SW480 (cell line): Measurements from ENCODE around the gene MAP4.
"Not testable (repeated sequence)": the region's sequence is repeated elsewhere in the genome, so short reads cannot be mapped to it uniquely, and the experiment has no call there.

ENCODE experiments used
- DNase-seq: peaks from one replicate; pipeline ENCODE4 v3.0.0-alpha.2; 2016; ENCODE audit warnings: low spot score

Gene MAP4

GRCh38 chr3:47895241-47895640 lies 121.0 kb downstream of the MAP4 start:
- no peak for DNase-seq

DNA sequence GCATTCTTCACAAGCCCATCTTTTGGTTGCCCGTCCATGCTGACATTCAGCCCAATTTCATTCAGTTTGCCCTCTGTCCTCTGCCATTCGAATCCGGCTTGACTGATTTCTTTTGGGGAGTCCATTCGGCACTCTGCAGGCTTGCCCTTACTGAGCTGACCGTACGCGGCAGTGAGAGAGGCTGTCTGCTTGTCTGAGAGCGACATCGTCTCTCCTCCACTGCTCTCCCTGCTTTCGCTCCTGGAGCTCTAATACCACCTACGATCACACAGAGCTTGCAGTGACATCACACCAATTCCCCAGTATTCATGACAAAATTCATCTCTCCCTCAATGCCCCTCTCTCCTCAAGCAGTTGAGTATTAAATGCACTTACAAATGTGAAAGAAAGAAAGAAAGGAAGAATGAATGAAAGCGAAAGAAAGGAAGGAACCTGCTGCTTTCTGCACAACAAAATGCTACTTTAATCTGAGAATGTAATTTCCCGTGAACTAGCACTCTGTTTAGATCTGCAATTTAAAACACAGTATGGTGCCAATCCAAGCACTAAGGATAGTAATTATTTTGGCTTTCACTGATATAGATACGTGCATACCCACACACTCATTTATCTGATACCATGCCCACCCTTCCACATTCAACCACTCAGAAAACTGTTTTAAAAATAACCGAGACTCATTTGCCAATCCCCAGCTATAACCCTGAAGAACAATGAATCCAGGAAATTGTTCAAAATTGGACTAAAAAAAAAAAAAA lies 123.8 kb downstream of the MAP4 start:
- no peak for DNase-seq

- no peak for DNase-seq
Measured at GRCh38 chr3:47891613-47892005, 124.6 kb downstream of the MAP4 start.

- DNase-seq: no peak
Measured at GRCh38 chr3:47890828-47891612, 125.2 kb downstream of the MAP4 start.

GRCh38 chr3:47890126-47890827 lies 125.9 kb downstream of the MAP4 start:
- DNase-seq: no peak

- no peak for DNase-seq
Measured at GRCh38 chr3:47888986-47889757, 127.0 kb downstream of the MAP4 start.

GRCh38 chr3:47887991-47888390 lies 128.2 kb downstream of the MAP4 start:
- DNase-seq: not testable (repeated sequence)

GRCh38 chr3:47885168-47885567 lies 131.0 kb downstream of the MAP4 start:
- no peak for DNase-seq

DNA sequence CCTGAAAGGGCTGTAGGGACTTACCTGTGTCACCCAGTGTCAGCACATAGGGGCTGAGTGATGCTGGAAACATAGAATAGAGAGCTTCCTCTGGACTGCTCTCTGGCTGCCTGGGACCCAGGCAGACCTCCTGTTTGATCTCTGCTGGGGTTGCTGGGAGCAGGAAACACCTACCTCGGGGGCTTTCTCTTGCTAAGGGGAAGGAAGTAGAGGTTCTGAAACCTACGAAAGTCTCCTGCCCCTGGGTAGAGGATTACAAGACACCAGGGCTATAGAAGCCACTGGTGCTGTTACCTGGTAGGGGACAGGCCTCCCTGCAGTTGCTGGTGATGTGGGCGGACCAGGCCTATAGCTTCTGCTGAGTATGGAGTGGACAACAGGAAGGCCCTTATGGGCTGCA lies 131.6 kb downstream of the MAP4 start:
- no peak for DNase-seq

DNA sequence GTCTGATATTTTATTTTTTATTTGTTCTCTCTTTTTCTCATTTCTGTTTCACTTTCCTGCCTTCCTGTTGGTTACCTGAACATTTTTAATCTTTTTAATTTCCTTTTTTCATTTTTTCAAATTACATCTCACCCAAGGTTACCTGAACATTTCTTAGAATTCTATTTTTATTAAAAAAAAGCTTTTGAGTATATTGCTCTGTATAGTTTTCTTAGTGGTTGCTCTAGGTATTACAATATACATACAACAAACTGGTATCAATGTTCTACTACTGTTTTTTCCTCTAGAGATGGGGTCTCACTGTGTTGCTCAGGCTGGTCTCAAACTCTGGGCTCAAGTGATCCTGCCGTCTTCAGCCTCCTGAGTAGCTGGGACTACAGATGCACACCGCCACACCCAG lies 133.9 kb downstream of the MAP4 start:
- DNase-seq: no peak

GRCh38 chr3:47877719-47878118 lies 138.5 kb downstream of the MAP4 start:
- DNase-seq: no peak

- DNase-seq: no peak
Measured at GRCh38 chr3:47877290-47877689, 138.9 kb downstream of the MAP4 start.

DNA sequence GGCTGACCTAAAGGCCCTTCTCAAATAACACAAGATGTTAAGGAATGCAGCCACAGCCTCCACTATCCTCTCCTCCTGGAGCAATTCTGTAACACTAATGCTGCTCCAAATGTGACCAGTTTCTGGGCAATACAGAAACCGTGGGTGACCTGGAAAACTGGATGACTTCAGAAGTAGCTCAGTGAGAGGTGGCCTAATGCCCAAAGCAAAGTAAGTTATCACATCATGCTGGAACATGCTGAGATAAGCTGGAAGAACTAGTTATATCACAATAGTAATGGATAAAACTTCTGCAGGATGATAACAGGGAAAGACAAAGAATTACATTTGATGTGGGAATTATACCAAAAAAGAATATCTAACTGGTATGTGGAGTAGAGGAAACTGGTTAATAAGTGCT lies 141.3 kb downstream of the MAP4 start:
- DNase-seq: no peak

DNA sequence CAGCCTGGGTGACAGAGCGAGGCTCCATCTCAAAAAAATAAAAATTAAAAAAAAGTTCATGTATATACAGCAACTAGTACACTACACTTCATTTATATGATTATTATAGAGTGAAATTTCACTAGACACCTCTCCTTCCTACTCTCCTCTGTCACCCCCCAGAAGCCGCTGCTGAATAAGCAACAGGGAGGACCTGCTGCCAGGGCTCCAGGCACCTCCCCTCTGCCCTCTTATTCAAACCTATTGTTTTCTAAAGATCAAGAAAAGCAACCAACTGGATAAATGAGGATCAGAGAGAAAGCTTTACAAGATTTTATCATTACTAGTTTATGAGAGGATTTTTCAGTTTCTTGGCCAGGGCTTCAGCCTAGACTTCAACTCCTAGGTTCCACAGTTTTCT lies 141.8 kb downstream of the MAP4 start:
- no peak for DNase-seq

DNA sequence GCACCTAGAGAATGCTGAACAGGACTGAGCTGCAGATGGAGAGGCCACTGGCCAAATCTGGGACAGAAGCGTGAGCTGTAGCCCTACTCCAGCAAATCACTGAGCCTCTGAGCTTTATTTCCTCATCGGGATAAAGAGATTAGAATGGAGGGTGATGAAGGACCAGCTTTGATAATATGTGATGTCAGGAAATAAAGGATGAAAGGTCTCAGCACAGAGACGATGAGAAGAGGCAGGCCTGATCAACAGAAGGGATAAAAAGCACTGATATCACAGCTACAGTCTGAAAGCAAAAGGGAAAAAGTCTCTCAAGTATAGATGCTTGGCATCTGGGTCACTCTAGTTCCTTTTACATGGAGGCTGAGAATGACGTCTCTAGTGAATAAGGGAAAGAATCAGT lies 143.3 kb downstream of the MAP4 start:
- no peak for DNase-seq

DNA sequence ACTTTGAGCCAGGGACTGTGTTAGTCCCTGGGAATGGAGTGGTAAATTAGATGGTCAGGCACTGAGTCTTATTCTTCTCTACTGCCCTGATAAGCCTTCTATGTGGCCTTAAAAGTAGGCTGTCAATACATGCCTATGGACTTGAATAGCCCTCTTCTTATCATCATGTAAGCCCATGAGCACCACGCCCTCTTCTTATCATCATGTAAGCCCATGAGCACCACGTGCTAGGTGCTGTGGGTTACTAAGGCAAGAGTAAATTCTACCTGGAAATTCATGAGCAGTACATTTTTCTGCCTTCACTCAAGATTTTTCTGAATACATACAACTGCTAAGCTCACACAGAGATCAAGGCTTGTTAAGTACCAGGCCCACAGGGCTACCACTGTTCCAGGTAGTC lies 144.8 kb downstream of the MAP4 start:
- DNase-seq: no peak

DNA sequence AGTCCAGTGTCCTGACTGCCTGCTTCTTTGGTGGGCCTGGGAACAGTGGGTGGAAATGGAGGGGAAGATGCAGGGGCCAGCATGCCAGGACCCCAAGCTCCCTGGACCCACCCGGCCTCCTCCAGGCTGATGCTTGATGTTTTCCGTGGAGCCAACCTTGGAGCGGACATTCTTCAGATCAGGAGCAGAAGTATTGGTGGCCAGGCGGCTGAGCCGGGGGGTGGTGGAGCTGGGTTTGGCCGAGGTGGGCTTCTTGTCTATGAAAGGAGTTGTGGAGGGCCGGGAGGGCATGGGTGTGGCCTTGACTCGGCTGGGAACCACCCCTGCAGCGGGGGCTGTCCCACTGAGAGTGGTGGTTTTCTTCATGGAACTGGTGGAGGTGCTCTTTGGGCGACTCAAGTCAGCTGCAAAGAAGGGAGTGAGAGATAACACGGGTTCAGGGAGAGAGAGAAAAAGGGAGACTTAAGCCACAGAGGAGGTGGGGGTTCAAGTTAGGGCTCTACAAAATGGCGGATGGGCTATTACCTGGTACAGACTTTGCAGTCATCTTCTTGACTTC lies 145.4 kb downstream of the MAP4 start:
- no peak for DNase-seq

DNA sequence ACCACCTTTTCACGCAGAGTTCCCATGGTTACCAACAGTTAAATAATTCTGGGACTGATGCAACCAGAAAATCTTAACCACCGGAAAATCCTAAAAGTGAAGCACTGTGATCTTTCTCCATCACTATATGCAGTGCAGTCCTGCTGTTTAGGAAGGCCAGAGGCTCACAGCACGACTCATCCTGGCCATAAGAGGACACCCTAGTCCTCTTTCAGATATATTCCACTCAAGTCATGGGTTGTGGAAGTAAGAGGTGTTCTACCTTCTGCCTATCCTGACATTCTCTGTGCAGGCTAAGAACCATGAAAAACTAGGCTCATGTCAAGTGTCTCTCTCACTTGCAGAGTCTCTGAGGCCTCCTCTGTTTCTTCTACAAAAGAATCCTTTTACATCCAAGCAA lies 146.1 kb downstream of the MAP4 start:
- DNase-seq: no peak

DNA sequence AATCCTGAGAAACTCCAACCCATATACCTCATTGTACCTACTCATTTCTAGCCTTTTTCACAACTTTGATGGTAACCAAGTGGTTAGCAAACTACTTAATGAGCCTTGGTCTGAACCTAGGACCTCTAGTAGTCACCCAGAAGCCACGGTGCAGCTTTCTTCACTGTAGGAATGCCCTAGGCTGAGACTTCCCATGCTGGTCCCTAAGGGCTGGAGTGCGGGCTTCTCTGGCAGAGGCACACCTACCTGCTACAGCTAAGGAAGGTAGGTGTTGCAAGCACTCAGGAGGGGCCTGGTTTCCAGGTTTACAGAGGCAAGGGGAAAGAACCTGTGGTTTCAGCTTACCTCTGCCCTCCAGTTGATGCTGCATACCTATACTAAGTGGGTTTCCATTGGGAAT lies 147.9 kb downstream of the MAP4 start:
- DNase-seq: no peak

DNA sequence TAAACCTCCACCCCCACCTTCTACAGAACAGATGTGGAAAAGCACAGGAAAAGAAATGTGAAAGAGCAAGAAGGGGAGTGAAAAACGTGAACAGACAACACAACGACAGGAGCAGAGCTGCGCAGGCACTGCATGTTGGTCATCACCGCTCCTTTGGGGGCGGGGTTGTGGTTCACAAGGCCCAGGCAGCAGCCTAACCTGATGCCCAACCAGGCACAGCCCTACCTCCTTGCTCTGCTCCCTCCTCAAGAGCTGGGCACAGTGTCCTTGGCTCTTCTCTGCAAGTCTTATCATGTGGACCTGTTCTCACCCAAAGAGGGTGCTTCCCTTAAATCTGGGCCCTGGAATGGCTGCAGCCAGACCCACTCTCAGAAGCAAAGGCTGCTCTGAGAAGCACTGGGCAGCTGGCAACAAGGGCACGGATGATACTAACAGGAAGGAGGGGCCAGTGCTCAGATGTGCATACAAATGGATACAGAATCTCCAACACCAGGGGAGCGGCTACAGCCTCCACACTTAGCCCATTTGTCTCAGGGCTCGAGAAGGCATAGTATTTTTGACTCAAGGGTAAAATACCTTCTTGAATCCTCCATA lies 148.7 kb downstream of the MAP4 start:
- DNase-seq: no peak

GRCh38 chr3:47865192-47865591 lies 151.0 kb downstream of the MAP4 start:
- DNase-seq: no peak
